Naive thymus-derived CD4-positive, alpha-beta T cell (primary cell): ENCODE measurements around the gene SHANK1. TPM values are rescaled to one million over a fixed set of nuclear protein-coding genes. Genes with fewer than 3 reads are reported as not detected.
"Not testable (repeated sequence)": the region's sequence is repeated elsewhere in the genome, so short reads cannot be mapped to it uniquely, and the experiment has no call there.

Source experiments
- ATAC-seq: fragments of 150-1000 bp; cut with Tn5 transposase; 2 replicates; pipeline ENCODE4 v1.10.0; 2021; ENCODE audit warnings: mild to moderate bottlenecking, moderate library complexity
- CTCF ChIA-PET: fragments of 350-600 bp; sonication (Branson Sonifier 250); formaldehyde crosslinking; loops from one replicate; lab custom pipeline; 2021; ENCODE audit warnings: antibody characterized with exemption; lab: Charles Lee
- POLR2A ChIA-PET: fragments of 350-600 bp; sonication (Branson Sonifier 250); formaldehyde crosslinking; loops from one replicate; lab custom pipeline; 2021; ENCODE audit warnings: antibody characterized with exemption, inconsistent platforms; lab: Charles Lee
- DNase-seq, 9 donors: peaks; one replicate each; pipeline versions ENCODE4 v3.0.0 to v3.0.0-alpha.2; 2020 to 2022; ENCODE audit warnings: mixed read lengths in 1 of 9
- H3K27ac ChIP-seq: one replicate; pipeline ENCODE4 v1.7.0; 2013; ENCODE audit warnings: mild to moderate bottlenecking, low read depth, low read length, moderate library complexity
- H3K27me3 ChIP-seq, 2 donors: one replicate each; pipeline ENCODE4 v1.7.0; 2013; ENCODE audit warnings: low read length in 2 of 2, mild to moderate bottlenecking in 2 of 2, moderate library complexity in 2 of 2; ENCODE audit not compliant: control insufficient read depth in 2 of 2, insufficient read depth in 2 of 2
- H3K36me3 ChIP-seq, 3 experiments: 1 replicate in 2 of 3; 2 replicates in 1 of 3; pipeline ENCODE4 v1.7.0; 2013; ENCODE audit warnings: low read length in 3 of 3, mild to moderate bottlenecking in 3 of 3, moderate library complexity in 1 of 3; ENCODE audit not compliant: insufficient read depth in 3 of 3, control insufficient read depth in 2 of 3
- H3K4me1 ChIP-seq, 2 donors: one replicate each; pipeline ENCODE4 v1.7.0; 2013; ENCODE audit warnings: low read length in 2 of 2, mild to moderate bottlenecking in 2 of 2, moderate library complexity in 1 of 2; ENCODE audit not compliant: control insufficient read depth in 2 of 2, insufficient read depth in 2 of 2
- H3K4me3 ChIP-seq: 2 replicates; pipeline ENCODE4 v1.7.0; 2013; ENCODE audit warnings: mild to moderate bottlenecking, low read length
- H3K9me3 ChIP-seq, 3 experiments: 1 replicate in 2 of 3; 2 replicates in 1 of 3; pipeline ENCODE4 v1.7.0; 2013; ENCODE audit warnings: low read length in 3 of 3; ENCODE audit not compliant: control insufficient read depth in 2 of 3
- H3K27ac Mint-ChIP-seq, 9 donors: one replicate each; pipeline ENCODE4 v1.8.0; 2020 to 2022; ENCODE audit warnings: mixed read lengths in 9 of 9, mild to moderate bottlenecking in 8 of 9, moderate library complexity in 5 of 9, inconsistent platforms in 2 of 9
- H3K27me3 Mint-ChIP-seq, 5 donors: one replicate each; pipeline ENCODE4 v1.8.0; 2021 to 2022; ENCODE audit warnings: mixed read lengths in 5 of 5, mild to moderate bottlenecking in 1 of 5
- H3K36me3 Mint-ChIP-seq, 5 donors: one replicate each; pipeline ENCODE4 v1.8.0; 2020 to 2022; ENCODE audit warnings: mixed read lengths in 5 of 5, mild to moderate bottlenecking in 3 of 5, inconsistent platforms in 1 of 5
- H3K4me1 Mint-ChIP-seq, 7 donors: one replicate each; pipeline ENCODE4 v1.8.0; 2020 to 2022; ENCODE audit warnings: mixed read lengths in 7 of 7, mild to moderate bottlenecking in 3 of 7, inconsistent platforms in 1 of 7
- H3K4me3 Mint-ChIP-seq, 10 donors: one replicate each; pipeline ENCODE4 v1.8.0; 2020 to 2022; ENCODE audit warnings: mild to moderate bottlenecking in 10 of 10, mixed read lengths in 10 of 10, moderate library complexity in 6 of 10, inconsistent platforms in 2 of 10
- H3K9me3 Mint-ChIP-seq, 11 donors: one replicate each; pipeline ENCODE4 v1.8.0; 2020 to 2022; ENCODE audit warnings: mixed read lengths in 11 of 11, mild to moderate bottlenecking in 4 of 11, inconsistent platforms in 1 of 11, moderate library complexity in 1 of 11
- intact Hi-C, 2 donors: fragments of 100-400 bp; cut with micrococcal nuclease; formaldehyde crosslinking; loops; one replicate each; pipeline ENCODE4 v1.15.1; 2023
- polyA plus RNA-seq, 2 donors: library from polyadenylated mRNA; unstranded; fragments of 300-500 nt; fragmentation: Illumina TruSeq; gene quantifications; one replicate each; pipeline ENCODE4 v1.2.3, GENCODE V29; 2021
- total RNA-seq, 6 experiments: library from RNA in 5 of 6; stranded (reverse) in 5 of 6; gene quantifications; 1 replicate in 5 of 6; 2 replicates in 1 of 6; pipeline ENCODE4 v1.2.3 and lab custom pipeline; 2021 to 2026

SHANK1 gene
- total and polyA plus RNA-seq, 7 experiments from 2014 or later: 0.64 to 0.69 TPM; not detected in 5

- Histone ChIP-seq H3K27me3 (no peaks in the 10 kb centered on the region), H3K4me3 (no peak overlapping the region), H3K36me3 (no peaks in the 10 kb centered on the region), H3K27ac (no peak overlapping the region), H3K4me1 (no peaks in the 10 kb centered on the region), H3K9me3 (peaks cover 0 to 5% (median 0%) of the 10 kb centered on the region in 3 experiments)
- peaks cover 0 to 36% (median 24%) of the 10 kb centered on the region in 5 donors for H3K27me3 Mint-ChIP-seq
- H3K36me3 Mint-ChIP-seq: peaks cover 0 to under 1% (median 0%) of the 10 kb centered on the region in 5 donors
- POLR2A ChIA-PET: no interaction called here
- peaks cover 0 to 2% (median 0%) of the 10 kb centered on the region in 7 donors for H3K4me1 Mint-ChIP-seq
- DNase-seq (no peak), ATAC-seq (no peak)
- H3K27ac Mint-ChIP-seq: no peak overlapping the region
- peaks cover 0 to 13% (median 2%) of the 10 kb centered on the region in 11 donors for H3K9me3 Mint-ChIP-seq
- intact Hi-C loops: no loop called here
- H3K4me3 Mint-ChIP-seq: no peak overlapping the region
- CTCF ChIA-PET: no interaction called here
These were observed 91.5 kb downstream of the SHANK1 start for GRCh38 chr19:50628146-50628545.

DNA sequence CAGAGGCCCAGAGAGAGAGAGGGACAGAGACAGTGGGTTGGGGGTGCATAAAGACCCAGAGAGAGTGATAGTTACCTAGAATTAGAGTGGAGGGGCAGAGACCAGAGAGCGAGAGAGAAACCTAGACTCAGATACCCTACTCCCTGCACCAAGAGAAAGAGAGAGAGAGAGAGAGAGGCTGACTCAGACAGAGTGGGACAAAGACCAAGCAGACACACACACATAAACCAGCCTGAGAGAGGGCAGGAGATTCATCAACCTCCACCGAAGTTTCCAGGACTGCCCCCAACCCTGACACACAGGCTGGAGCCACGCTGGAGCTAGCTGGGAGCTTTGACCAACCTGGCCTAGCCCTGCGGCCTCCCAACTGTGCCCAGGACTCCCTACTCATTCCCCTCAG, 92.8 kb downstream of the SHANK1 start:
- Histone ChIP-seq H3K4me3 (no peak overlapping the region), H3K9me3 (no peaks in the 10 kb centered on the region), H3K4me1 (no peaks in the 10 kb centered on the region), H3K27me3 (no peaks in the 10 kb centered on the region), H3K36me3 (no peaks in the 10 kb centered on the region), H3K27ac (no peak overlapping the region)
- no peak for DNase-seq
- Mint-ChIP-seq H3K36me3 (no peaks in the 10 kb centered on the region), H3K4me1 (peaks cover 0 to 2% (median 0%) of the 10 kb centered on the region in 7 donors), H3K9me3 (peaks cover 0 to 7% (median 0%) of the 10 kb centered on the region in 11 donors), H3K4me3 (no peak overlapping the region), H3K27ac (no peak overlapping the region), H3K27me3 (peaks cover 0 to 31% (median 24%) of the 10 kb centered on the region in 5 donors)
- CTCF ChIA-PET: no interaction called here
- intact Hi-C loops: no loop called here
- no peak for ATAC-seq
- POLR2A ChIA-PET: no interaction called here

- Histone ChIP-seq H3K4me1 (no peaks in the 10 kb centered on the region), H3K4me3 (no peak overlapping the region), H3K36me3 (no peaks in the 10 kb centered on the region), H3K27ac (no peak overlapping the region), H3K27me3 (no peaks in the 10 kb centered on the region), H3K9me3 (no peaks in the 10 kb centered on the region)
- CTCF ChIA-PET: interaction anchor here (0.6 kb wide), 1 partner anchor 258 kb away, joined by 3 read pairs; no protein-coding TSS in a partner anchor
- H3K36me3 Mint-ChIP-seq: no peaks in the 10 kb centered on the region
- no peak overlapping the region for H3K27ac Mint-ChIP-seq
- intact Hi-C loops: no loop called here
- no peak for ATAC-seq
- peaks cover 0 to 4% (median 0%) of the 10 kb centered on the region in 11 donors for H3K9me3 Mint-ChIP-seq
- DNase-seq: no peak
- POLR2A ChIA-PET: no interaction called here
- H3K4me3 Mint-ChIP-seq: no peak overlapping the region
- H3K4me1 Mint-ChIP-seq: peaks cover 0 to 2% (median 0%) of the 10 kb centered on the region in 7 donors
- peaks cover 0 to 32% (median 19%) of the 10 kb centered on the region in 5 donors for H3K27me3 Mint-ChIP-seq
These were observed 93.6 kb downstream of the SHANK1 start for GRCh38 chr19:50626011-50626410.

DNA sequence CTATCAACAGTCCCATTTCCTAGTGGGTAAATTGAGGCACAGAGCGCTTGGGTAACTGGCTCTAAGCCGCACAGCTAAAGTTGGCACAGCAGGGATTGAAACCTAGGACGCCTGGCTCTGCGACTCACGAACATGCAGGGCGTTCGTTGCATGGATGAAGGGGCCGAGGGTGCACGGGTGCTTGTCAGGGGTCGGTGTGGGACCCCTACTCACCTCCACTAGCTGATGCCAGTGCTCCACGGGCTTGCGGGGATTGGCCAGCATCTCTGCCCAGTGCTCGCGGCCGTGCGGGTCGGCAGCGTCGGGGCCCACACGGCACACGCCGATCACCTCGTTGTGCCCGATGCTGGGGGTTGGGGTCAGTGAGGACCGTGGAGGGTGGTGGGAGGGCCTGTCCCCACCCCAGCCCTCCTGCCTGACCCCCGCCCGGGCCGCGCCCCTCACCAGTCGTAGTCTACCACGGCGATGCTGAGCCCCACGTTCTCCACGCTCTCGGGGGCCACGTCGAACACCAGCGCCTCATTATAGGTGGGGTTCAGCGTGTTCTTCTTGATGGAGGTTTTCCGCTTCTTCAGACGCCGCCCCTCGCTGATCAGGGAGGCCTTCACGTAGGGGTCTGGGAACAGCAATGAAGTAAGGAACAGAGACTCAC, 94.5 kb downstream of the SHANK1 start:
- Mint-ChIP-seq H3K36me3 (no peaks in the 10 kb centered on the region), H3K27me3 (peaks cover 0 to 23% (median 14%) of the 10 kb centered on the region in 5 donors), H3K4me1 (no peaks in the 10 kb centered on the region), H3K4me3 (no peak overlapping the region), H3K27ac (no peak overlapping the region), H3K9me3 (no peaks in the 10 kb centered on the region)
- no peaks in the 10 kb centered on the region for H3K36me3 ChIP-seq
- H3K9me3 ChIP-seq: no peaks in the 10 kb centered on the region
- no peak overlapping the region for H3K4me3 ChIP-seq
- intact Hi-C loops: no loop called here
- no peaks in the 10 kb centered on the region for H3K27me3 ChIP-seq
- H3K27ac ChIP-seq: no peak overlapping the region
- DNase-seq: no peak
- no peak for ATAC-seq
- no peaks in the 10 kb centered on the region for H3K4me1 ChIP-seq
- CTCF ChIA-PET: no interaction called here
- POLR2A ChIA-PET: no interaction called here

DNA sequence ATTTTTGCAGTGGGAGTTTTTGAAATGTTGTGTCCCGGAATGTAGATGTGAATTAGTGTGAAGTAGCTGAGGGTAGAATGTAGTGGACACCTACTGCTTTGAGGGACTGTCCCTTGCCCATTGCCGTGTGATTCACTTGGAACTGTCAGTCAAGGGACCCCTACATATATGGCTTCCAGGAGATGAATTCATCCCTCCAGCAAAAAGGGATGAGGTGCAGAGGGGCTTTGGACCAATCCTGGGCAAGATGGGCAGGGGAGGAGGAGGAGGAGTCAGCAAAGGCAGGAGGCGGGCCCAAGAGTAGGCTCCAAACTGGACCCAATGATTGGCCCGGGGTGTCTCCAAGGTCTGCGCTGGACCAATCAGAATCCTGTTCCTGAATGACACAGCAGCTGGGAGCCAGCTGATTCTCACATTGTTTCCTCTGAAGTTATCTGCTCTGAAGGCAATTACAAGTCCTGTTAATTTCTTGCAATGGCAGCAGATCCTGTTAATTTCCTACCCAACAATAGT, 99.2 kb downstream of the SHANK1 start:
- H3K36me3 Mint-ChIP-seq, DNase-seq, H3K27ac Mint-ChIP-seq, H3K27ac ChIP-seq, H3K9me3 ChIP-seq, H3K27me3 ChIP-seq, H3K4me1 ChIP-seq, H3K4me3 Mint-ChIP-seq, intact Hi-C loops, H3K36me3 ChIP-seq, H3K4me3 ChIP-seq, CTCF ChIA-PET, H3K9me3 Mint-ChIP-seq, H3K4me1 Mint-ChIP-seq, ATAC-seq, POLR2A ChIA-PET: not testable (repeated sequence)
- H3K27me3 Mint-ChIP-seq: peaks cover 0 to 19% (median 0%) of the 10 kb centered on the region in 5 donors

DNA sequence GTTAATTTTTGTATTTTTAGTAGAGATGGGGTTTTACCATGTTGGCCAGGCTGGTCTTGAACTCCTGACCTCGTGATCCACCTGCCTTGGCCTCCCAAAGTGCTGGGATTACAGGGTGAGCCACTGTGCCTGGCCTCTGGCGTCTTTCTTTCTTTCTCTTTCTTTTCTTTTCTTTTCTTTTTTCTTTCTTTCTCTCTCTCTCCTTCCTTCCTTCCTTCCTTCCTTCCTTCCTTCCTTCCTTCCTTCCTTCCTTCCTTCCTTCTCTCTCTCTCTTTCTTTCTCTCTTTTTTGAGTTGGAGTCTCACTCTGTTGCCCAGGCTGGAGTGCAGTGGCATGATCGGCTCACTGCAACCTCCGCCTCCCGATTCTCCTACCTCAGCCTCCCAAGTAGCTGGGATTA, 100.4 kb downstream of the SHANK1 start:
- H3K36me3 ChIP-seq, intact Hi-C loops, DNase-seq, H3K4me1 ChIP-seq, H3K9me3 ChIP-seq, ATAC-seq, H3K9me3 Mint-ChIP-seq, H3K27ac ChIP-seq, H3K4me1 Mint-ChIP-seq, H3K27me3 ChIP-seq, H3K4me3 Mint-ChIP-seq, POLR2A ChIA-PET, H3K4me3 ChIP-seq, CTCF ChIA-PET, H3K36me3 Mint-ChIP-seq, H3K27ac Mint-ChIP-seq: not testable (repeated sequence)
- peaks cover 0 to 23% (median 3%) of the 10 kb centered on the region in 5 donors for H3K27me3 Mint-ChIP-seq

DNA sequence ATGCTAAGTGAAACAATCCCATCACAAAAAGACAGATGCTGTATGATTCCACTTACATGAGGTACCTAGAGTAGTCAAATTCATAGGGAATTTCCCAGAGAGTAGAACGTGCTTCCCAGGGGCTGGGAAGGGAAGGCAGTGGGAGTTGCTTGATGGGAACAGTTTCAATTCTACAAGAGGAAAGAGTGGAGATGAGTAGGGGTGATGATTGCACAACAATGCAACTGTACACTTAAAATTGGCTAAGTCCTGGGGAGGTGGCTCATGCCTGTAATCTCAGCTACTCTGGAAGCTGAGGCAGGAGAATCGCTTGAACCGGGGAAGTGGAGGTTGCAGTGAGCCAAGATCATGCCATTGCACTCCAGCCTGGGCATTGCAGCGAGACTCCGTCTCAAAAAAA, 101.2 kb downstream of the SHANK1 start:
- H3K9me3 ChIP-seq, H3K4me3 Mint-ChIP-seq, H3K36me3 Mint-ChIP-seq, H3K36me3 ChIP-seq, DNase-seq, H3K4me1 ChIP-seq, intact Hi-C loops, H3K4me1 Mint-ChIP-seq, H3K4me3 ChIP-seq, ATAC-seq, POLR2A ChIA-PET, H3K9me3 Mint-ChIP-seq, H3K27me3 ChIP-seq, CTCF ChIA-PET, H3K27ac ChIP-seq, H3K27ac Mint-ChIP-seq: not testable (repeated sequence)
- H3K27me3 Mint-ChIP-seq: peaks cover 0 to 24% (median 12%) of the 10 kb centered on the region in 5 donors
